ENCODE data around the gene INTS11.

Gene INTS11

GRCh38 chr1:1349256-1350012 is 25.0 kb upstream of the INTS11 start, which contains the start of gene DVL1:
Gene DVL1, minus strand, starts transcription at chr1:1349418. Its CDS starts 353 bp downstream, at chr1:1349065.
- DNase-seq (ENCODE audit: extremely low read depth, insufficient read length), result peak; percentile 81
- H3K27me3 ChIP-seq (replicated peaks; ENCODE audit: control insufficient read depth, insufficient read depth, low read length), result no peaks in the 10 kb centered on the region; the same call in 1 of the 2 replicates
- H3K36me3 ChIP-seq (ENCODE audit: control insufficient read depth, insufficient read depth, low read length), result no peaks in the 10 kb centered on the region
- TF ChIP-seq CTCF (IDR thresholded peaks at IDR 0.05; ENCODE audit: insufficient read depth, low read length, poor library complexity, severe bottlenecking), result peak; percentile 54
- H3K4me3 ChIP-seq (replicated peaks; ENCODE audit: low read depth, low read length), result peak within 1 kb of the TSS; percentile 75

- no peak for DNase-seq (ENCODE audit: extremely low read depth, insufficient read length)
- no peak for TF ChIP-seq CTCF (IDR thresholded peaks at IDR 0.05; ENCODE audit: insufficient read depth, low read length, poor library complexity, severe bottlenecking)
- H3K4me3 ChIP-seq (replicated peaks; ENCODE audit: low read depth, low read length), result peak overlapping the region; percentile 75
- H3K36me3 ChIP-seq (ENCODE audit: control insufficient read depth, insufficient read depth, low read length), result no peaks in the 10 kb centered on the region
- no peaks in the 10 kb centered on the region; the same call in 1 of the 2 replicates for H3K27me3 ChIP-seq (replicated peaks; ENCODE audit: control insufficient read depth, insufficient read depth, low read length)
These were observed 24.2 kb upstream of the INTS11 start for GRCh38 chr1:1348420-1349255.

GRCh38 chr1:1347663-1348419 is 23.4 kb upstream of the INTS11 start:
- no peak for DNase-seq (ENCODE audit: extremely low read depth, insufficient read length)
- no peak for TF ChIP-seq CTCF (IDR thresholded peaks at IDR 0.05; ENCODE audit: insufficient read depth, low read length, poor library complexity, severe bottlenecking)
- Histone ChIP-seq H3K4me3 (replicated peaks; ENCODE audit: low read depth, low read length) (peak overlapping the region; percentile 75), H3K36me3 (ENCODE audit: control insufficient read depth, insufficient read depth, low read length) (no peaks in the 10 kb centered on the region), H3K27me3 (replicated peaks; ENCODE audit: control insufficient read depth, insufficient read depth, low read length) (no peaks in the 10 kb centered on the region)

GRCh38 chr1:1347026-1347595 is 22.7 kb upstream of the INTS11 start:
- H3K36me3 ChIP-seq (ENCODE audit: control insufficient read depth, insufficient read depth, low read length), result no peaks in the 10 kb centered on the region
- H3K27me3 ChIP-seq (replicated peaks; ENCODE audit: control insufficient read depth, insufficient read depth, low read length), result no peaks in the 10 kb centered on the region
- no peak for DNase-seq (ENCODE audit: extremely low read depth, insufficient read length)
- TF ChIP-seq CTCF (IDR thresholded peaks at IDR 0.05; ENCODE audit: insufficient read depth, low read length, poor library complexity, severe bottlenecking), result no peak
- H3K4me3 ChIP-seq (replicated peaks; ENCODE audit: low read depth, low read length), result no peak overlapping the region

GRCh38 chr1:1346501-1346890 is 22.0 kb upstream of the INTS11 start:
- Histone ChIP-seq H3K36me3 (ENCODE audit: control insufficient read depth, insufficient read depth, low read length) (no peaks in the 10 kb centered on the region; the same call in 1 of the 2 replicates), H3K27me3 (replicated peaks; ENCODE audit: control insufficient read depth, insufficient read depth, low read length) (no peaks in the 10 kb centered on the region), H3K4me3 (replicated peaks; ENCODE audit: low read depth, low read length) (no peak overlapping the region)
- no peak for TF ChIP-seq CTCF (IDR thresholded peaks at IDR 0.05; ENCODE audit: insufficient read depth, low read length, poor library complexity, severe bottlenecking)
- DNase-seq (ENCODE audit: extremely low read depth, insufficient read length), result no peak
